ENCODE results near the gene SLFN12. TPM values are rescaled to one million over a fixed set of nuclear protein-coding genes. Genes with fewer than 3 reads are reported as not detected.

The SLFN12 gene
- total RNA-seq, 1 donor: 19.9 TPM

GRCh38 chr17:35453171-35453570 is 20.9 kb upstream of the SLFN12 start:
- no peak overlapping the region for H2AFZ ChIP-seq (ENCODE audit: low read length)
- DNase-seq (ENCODE audit: insufficient read length, low spot score, missing footprints): no peak
- no peaks in the 10 kb centered on the region for H3K79me2 ChIP-seq (ENCODE audit: insufficient read depth, low read length)
- H4K20me1 ChIP-seq (ENCODE audit: insufficient read depth, low read length): no peaks in the 10 kb centered on the region
- no peak overlapping the region for H3K4me3 ChIP-seq (ENCODE audit: insufficient read depth, low read length)
- H3K9me3 ChIP-seq (ENCODE audit: low read depth, low read length): no peaks in the 10 kb centered on the region
- TF ChIP-seq, protein P1, sequence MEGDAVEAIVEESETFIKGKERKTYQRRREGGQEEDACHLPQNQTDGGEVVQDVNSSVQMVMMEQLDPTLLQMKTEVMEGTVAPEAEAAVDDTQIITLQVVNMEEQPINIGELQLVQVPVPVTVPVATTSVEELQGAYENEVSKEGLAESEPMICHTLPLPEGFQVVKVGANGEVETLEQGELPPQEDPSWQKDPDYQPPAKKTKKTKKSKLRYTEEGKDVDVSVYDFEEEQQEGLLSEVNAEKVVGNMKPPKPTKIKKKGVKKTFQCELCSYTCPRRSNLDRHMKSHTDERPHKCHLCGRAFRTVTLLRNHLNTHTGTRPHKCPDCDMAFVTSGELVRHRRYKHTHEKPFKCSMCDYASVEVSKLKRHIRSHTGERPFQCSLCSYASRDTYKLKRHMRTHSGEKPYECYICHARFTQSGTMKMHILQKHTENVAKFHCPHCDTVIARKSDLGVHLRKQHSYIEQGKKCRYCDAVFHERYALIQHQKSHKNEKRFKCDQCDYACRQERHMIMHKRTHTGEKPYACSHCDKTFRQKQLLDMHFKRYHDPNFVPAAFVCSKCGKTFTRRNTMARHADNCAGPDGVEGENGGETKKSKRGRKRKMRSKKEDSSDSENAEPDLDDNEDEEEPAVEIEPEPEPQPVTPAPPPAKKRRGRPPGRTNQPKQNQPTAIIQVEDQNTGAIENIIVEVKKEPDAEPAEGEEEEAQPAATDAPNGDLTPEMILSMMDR (IDR thresholded peaks at IDR 0.05; ENCODE audit: extremely low read depth, low read depth, low read length): no peak
- H3K4me2 ChIP-seq (ENCODE audit: insufficient read depth, low read length): no peak overlapping the region
- peaks cover 20% of the 10 kb centered on the region for H3K27me3 ChIP-seq (ENCODE audit: insufficient read depth, low read length)
- no peaks in the 10 kb centered on the region for H3K36me3 ChIP-seq (ENCODE audit: insufficient read depth, low read length)
- H3K4me1 ChIP-seq (ENCODE audit: insufficient read depth, low read length): peaks cover 5% of the 10 kb centered on the region
- H3K27ac ChIP-seq (ENCODE audit: low read depth, low read length): no peak overlapping the region

DNA sequence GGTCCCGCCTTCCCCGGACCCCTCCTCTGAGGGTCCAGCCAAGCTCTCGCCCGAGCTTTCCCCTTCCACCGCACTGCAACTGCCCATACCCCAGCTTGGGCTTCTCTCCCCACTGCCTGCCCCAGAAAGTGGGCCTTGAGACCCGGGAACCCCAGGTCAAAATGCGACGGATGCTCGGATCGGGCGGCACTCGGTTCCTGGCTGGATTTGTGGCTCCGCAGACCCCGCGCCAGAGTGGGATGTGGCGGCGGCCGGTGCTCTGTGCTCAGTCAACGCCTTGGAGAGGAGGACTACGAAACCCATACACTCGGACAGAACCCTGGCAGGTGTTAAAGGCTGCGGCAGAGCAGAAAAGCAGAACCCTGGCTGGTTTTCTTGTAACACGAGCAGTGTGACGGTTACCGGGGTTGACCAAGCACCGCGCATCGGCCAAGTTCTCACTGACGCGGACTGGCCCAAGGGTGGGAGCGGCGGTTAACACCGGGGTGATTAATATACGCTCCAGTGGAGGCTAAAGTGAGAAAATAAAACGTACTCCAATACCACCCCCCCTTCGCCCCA is 17.2 kb upstream of the SLFN12 start:
- no peaks in the 10 kb centered on the region for H4K20me1 ChIP-seq (ENCODE audit: insufficient read depth, low read length)
- peaks cover 5% of the 10 kb centered on the region for H3K4me1 ChIP-seq (ENCODE audit: insufficient read depth, low read length)
- H2AFZ ChIP-seq (ENCODE audit: low read length): peak overlapping the region; percentile 35
- H3K4me2 ChIP-seq (ENCODE audit: insufficient read depth, low read length): peak overlapping the region; percentile 36
- H3K79me2 ChIP-seq (ENCODE audit: insufficient read depth, low read length): no peaks in the 10 kb centered on the region
- H3K27ac ChIP-seq (ENCODE audit: low read depth, low read length): no peak overlapping the region
- no peak for DNase-seq (ENCODE audit: insufficient read length, low spot score, missing footprints)
- TF ChIP-seq, protein P1 (IDR thresholded peaks at IDR 0.05; ENCODE audit: extremely low read depth, low read depth, low read length): no peak
- peaks cover 41% of the 10 kb centered on the region for H3K27me3 ChIP-seq (ENCODE audit: insufficient read depth, low read length)
- H3K36me3 ChIP-seq (ENCODE audit: insufficient read depth, low read length): no peaks in the 10 kb centered on the region
- H3K4me3 ChIP-seq (ENCODE audit: insufficient read depth, low read length): peak overlapping the region; percentile 42
- H3K9me3 ChIP-seq (ENCODE audit: low read depth, low read length): peaks cover 2% of the 10 kb centered on the region

DNA sequence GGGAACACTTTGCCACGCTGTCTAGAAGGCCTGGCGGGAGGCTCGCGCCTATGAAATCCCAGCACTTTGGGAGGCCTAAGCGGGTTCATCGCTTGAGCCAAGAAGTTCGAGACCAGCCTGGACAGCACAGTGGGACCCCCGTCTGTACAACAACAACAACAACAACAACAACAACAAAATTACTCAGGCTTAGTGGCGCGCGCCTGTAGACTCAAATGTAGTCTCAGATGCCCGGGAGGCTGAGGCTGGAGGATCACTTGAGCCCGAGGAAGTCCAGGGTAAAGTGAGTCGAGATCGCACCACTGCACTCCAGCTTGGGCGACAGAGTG is 16.6 kb upstream of the SLFN12 start:
- no peak overlapping the region for H3K27ac ChIP-seq (ENCODE audit: low read depth, low read length)
- peak overlapping the region; percentile 81 for H2AFZ ChIP-seq (ENCODE audit: low read length)
- DNase-seq (ENCODE audit: insufficient read length, low spot score, missing footprints): no peak
- H3K27me3 ChIP-seq (ENCODE audit: insufficient read depth, low read length): peaks cover 41% of the 10 kb centered on the region
- H3K4me1 ChIP-seq (ENCODE audit: insufficient read depth, low read length): peaks cover 5% of the 10 kb centered on the region
- H3K79me2 ChIP-seq (ENCODE audit: insufficient read depth, low read length): no peaks in the 10 kb centered on the region
- no peaks in the 10 kb centered on the region for H4K20me1 ChIP-seq (ENCODE audit: insufficient read depth, low read length)
- peak overlapping the region; percentile 70 for H3K4me3 ChIP-seq (ENCODE audit: insufficient read depth, low read length)
- TF ChIP-seq, protein P1 (IDR thresholded peaks at IDR 0.05; ENCODE audit: extremely low read depth, low read depth, low read length): no peak
- no peaks in the 10 kb centered on the region for H3K36me3 ChIP-seq (ENCODE audit: insufficient read depth, low read length)
- H3K9me3 ChIP-seq (ENCODE audit: low read depth, low read length): peaks cover 2% of the 10 kb centered on the region
- peak overlapping the region; percentile 86 for H3K4me2 ChIP-seq (ENCODE audit: insufficient read depth, low read length)

DNA sequence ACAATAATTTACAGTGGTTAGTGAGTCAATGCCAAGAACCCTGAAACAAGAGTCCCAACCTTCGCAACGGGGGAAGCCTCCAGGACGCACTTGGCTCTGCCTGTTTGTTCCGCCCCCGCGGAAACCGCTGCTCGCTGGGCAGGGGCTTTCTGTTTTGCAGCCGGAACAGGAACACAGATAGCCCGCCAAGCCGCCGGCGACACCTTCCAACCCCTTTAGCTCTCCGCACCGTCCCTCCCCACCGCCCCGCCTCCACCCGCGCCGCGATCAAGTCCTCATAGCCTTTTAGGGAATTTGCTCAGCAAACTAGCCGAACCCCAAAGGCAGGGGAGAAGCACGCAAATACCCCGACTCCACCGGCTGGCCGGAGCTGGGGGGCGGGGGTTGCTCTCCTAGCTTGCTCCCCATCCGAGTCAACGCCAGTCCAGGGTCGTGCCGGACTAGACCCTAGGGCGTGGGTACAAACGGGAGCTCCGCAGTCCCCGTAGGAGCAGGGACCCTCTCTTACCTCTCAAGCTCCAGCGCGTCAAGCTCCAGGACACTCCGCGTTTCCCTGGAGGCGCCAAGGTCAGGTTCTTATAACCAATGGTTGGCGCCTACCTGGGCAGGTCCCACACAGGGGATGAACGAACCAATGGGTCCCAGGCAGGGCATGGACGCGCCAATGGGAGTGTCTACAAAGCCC is 16.1 kb upstream of the SLFN12 start, which contains the start of gene SLFN13:
SLFN13 (minus strand) TSS at position 553 of the 685 bp plus-strand sequence. CDS start 3,086 bp downstream, outside the sequence.
- Histone ChIP-seq H3K4me3 (ENCODE audit: insufficient read depth, low read length) (peak within 1 kb of the TSS; percentile 70), H3K4me1 (ENCODE audit: insufficient read depth, low read length) (peaks cover 5% of the 10 kb centered on the region), H2AFZ (ENCODE audit: low read length) (peak within 1 kb of the TSS; percentile 81), H3K27ac (ENCODE audit: low read depth, low read length) (no peak within 1 kb of the TSS), H3K79me2 (ENCODE audit: insufficient read depth, low read length) (no peaks in the 10 kb centered on the region), H3K4me2 (ENCODE audit: insufficient read depth, low read length) (peak within 1 kb of the TSS; percentile 86), H3K27me3 (ENCODE audit: insufficient read depth, low read length) (peaks cover 43% of the 10 kb centered on the region), H4K20me1 (ENCODE audit: insufficient read depth, low read length) (no peaks in the 10 kb centered on the region), H3K9me3 (ENCODE audit: low read depth, low read length) (peaks cover 2% of the 10 kb centered on the region), H3K36me3 (ENCODE audit: insufficient read depth, low read length) (no peaks in the 10 kb centered on the region)
- TF ChIP-seq, protein P1 (IDR thresholded peaks at IDR 0.05; ENCODE audit: extremely low read depth, low read depth, low read length): no peak
- DNase-seq (ENCODE audit: insufficient read length, low spot score, missing footprints): peak; percentile 58
